ENCODE results near the gene MACROH2A2. TPM values are rescaled to one million over a fixed set of nuclear protein-coding genes. Genes with fewer than 3 reads are reported as not detected.
"Not testable (repeated sequence)": the region's sequence is repeated elsewhere in the genome, so short reads cannot be mapped to it uniquely, and the experiment has no call there.

The MACROH2A2 gene
- 4.7 TPM for total RNA-seq
- long read RNA-seq, transcript H2AFY2-201 (9 exons, 1,980 nt) = major isoform, 19 of 63 reads
- long read RNA-seq, partial matches to known transcripts = 5 of 63 reads
- long read RNA-seq, other reads (novel, unspliced or antisense) = 39 of 63 reads

DNA sequence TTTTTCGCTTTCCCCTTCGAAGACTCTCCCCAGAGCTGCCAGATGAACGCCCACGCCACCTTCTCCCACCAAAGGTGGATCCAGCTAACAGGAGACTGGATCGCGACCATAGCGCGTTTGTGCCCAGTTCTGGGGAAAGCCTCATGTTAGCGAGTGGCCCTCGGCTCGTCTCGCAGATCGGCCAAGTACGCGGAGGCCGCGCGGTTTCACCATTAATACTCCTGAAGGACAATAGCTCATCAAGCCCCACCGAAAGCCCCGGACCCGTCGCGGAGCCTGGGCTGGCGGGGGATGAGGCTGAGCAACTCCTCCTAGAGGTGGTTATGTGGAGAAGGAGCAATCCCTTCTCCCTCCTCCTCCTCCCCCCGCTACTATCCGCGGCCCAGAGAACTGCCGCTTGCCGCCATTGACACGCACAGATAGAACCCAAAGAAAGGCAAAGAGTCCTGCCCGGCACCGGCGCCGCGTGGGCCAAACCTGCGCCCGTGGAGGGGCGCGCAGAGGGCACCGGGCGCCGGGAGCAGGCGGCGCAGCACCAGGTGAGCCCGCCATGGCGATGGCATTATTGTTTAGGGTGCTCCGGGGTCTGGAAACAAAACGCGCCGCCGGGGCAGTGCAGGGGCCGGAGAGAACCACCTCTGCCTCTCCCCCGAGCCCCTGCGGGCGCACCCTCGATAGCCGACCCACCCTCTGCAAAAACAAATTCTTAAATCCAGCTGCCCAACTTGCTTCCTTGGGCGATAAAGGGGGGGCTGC lies at the start of gene MACROH2A2:
Gene MACROH2A2, plus strand, starts transcription at position 385 of the 756 bp plus-strand sequence. CDS start 22,813 bp downstream, outside the sequence.
- no peak for DNase-seq (ENCODE audit: low spot score)

- no peak for DNase-seq (ENCODE audit: low spot score)
Observed at GRCh38 chr10:70007116-70007820, 45.4 kb upstream of the MACROH2A2 start.

- no peak for DNase-seq (ENCODE audit: low spot score)
Observed at GRCh38 chr10:70031215-70031614, 21.4 kb upstream of the MACROH2A2 start.

- no peak for DNase-seq (ENCODE audit: low spot score)
Observed at GRCh38 chr10:70032667-70033289, 19.9 kb upstream of the MACROH2A2 start.

- no peak for DNase-seq (ENCODE audit: low spot score)
Observed at GRCh38 chr10:70034232-70034631, 18.4 kb upstream of the MACROH2A2 start.

- DNase-seq (ENCODE audit: low spot score) = no peak
Observed at GRCh38 chr10:70035531-70035930, 17.1 kb upstream of the MACROH2A2 start.

GRCh38 chr10:70038923-70039322 lies 13.7 kb upstream of the MACROH2A2 start:
- DNase-seq (ENCODE audit: low spot score) = no peak

DNA sequence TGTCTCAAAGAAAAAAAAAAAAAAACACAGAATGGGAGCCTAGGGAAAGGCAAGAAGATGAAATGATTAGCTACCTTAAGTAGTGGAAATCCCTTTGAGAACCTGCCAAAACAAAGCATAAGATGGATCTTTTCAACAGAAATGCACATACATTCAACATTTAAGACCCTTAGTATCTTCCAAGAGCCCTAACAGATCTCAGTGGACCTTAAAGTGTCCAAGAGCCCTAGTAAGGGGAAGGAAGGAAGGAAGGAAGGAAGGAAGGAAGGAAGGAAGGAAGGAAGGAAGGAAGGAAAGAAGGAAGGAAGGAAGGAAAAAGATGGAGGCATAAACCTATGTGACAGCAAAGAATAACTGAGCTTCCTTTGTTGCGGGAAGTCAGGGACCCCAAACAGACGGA lies 11.6 kb upstream of the MACROH2A2 start:
- DNase-seq (ENCODE audit: low spot score) = no peak

- not testable (repeated sequence) for DNase-seq (ENCODE audit: low spot score)
Observed at GRCh38 chr10:70041739-70042138, 10.9 kb upstream of the MACROH2A2 start.

- not testable (repeated sequence) for DNase-seq (ENCODE audit: low spot score)
Observed at GRCh38 chr10:70047066-70047465, 5.6 kb upstream of the MACROH2A2 start.

GRCh38 chr10:70048030-70048723 lies 4.5 kb upstream of the MACROH2A2 start:
- no peak for DNase-seq (ENCODE audit: low spot score)

DNA sequence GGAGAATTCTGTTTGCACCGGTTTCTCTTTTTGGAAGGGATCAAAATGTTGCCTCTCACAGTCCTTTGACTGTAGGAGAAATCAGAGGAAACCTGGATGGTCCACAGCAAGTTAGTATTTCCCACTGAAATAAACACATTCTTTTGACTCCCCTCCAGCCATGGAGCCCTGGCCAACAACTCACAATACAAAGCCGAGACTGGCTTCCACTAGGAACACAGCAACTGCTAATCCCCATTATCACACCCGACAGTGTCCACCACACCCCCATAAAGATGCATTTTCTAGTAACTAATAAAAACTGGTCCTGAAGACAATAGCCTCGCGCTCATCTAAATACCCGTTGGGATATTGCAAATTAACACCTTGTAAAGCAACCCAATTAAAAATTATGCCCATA lies 798 bp upstream of the MACROH2A2 start:
- DNase-seq (ENCODE audit: low spot score) = no peak

DNA sequence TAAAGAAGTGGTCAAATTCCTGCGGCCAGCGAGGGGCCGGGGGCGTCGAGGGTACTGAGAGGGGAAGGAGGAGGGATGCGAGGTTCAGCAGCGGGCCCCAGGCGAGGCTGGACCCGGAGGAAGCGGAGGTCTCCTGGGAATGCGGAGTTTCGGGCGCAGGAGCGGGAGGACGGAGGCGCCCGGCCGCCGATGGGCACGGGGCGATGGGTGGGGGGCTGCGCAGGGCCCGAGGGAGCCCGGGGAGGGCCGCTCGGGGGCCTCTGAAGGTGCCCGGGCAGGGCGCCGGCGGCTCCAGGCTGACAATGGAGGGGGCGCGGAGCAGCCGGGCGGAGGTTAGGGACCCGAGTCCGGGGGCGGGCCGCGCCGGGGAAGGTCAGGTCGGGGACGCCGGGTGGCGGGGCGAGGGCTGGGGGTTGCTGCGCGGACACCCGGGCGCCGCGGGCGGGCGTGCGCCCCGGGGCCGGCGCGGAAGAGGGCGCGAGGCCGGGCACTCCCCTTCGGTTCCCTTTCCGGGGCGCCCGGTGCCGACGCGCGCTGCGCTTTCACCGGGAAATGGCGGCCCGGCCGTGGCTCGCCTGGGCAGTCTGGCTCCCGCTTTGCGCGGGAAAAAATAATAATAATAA lies 683 bp downstream of the MACROH2A2 start:
- DNase-seq (ENCODE audit: low spot score) = no peak

DNA sequence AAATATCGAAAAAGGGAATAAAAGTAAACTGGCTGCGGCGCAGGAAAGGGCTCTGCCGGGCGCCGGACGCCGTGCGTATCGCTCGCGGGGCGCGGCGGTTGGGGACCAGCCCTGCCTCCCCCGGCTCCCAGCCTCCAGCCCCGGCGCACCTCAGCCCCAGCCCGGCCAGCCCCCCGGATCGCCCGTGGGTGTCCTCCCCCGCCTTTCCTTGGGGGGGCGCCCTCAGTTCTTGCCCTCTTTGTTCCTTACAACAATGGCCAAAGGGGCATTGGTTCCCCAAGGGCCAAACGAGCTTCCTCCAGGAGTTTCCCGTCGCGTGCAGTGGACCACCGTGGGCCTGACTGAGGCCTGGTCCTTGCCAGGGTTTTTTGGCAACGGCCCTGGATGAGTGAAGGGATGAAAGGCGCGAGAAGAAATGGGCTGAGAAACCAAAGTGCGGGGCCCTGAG lies 1.2 kb downstream of the MACROH2A2 start:
- no peak for DNase-seq (ENCODE audit: low spot score)

GRCh38 chr10:70054902-70055301 lies 2.3 kb downstream of the MACROH2A2 start:
- DNase-seq (ENCODE audit: low spot score) = no peak

GRCh38 chr10:70055550-70055949 lies 2.9 kb downstream of the MACROH2A2 start:
- no peak for DNase-seq (ENCODE audit: low spot score)

DNA sequence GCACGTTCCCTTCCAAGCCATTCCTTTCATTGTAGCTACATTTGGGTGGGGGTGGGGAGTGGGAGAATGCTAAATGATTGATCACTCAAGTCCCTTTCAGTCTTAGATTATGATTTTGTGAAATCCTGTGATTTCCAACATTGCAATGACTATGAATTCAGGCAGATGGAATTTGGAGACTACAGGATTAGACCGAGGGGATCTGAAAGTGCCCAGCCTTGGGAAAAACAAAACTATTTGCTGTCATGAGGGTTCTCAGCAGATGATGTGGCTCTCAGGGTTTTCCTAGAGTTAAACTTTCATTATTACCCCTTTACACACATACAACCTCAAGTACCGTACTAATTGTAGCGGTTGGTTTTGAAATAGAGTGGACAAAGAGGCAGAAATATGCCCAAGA lies 4.7 kb downstream of the MACROH2A2 start:
- no peak for DNase-seq (ENCODE audit: low spot score)

GRCh38 chr10:70060389-70060788 lies 7.7 kb downstream of the MACROH2A2 start:
- no peak for DNase-seq (ENCODE audit: low spot score)

- no peak for DNase-seq (ENCODE audit: low spot score)
Observed at GRCh38 chr10:70063418-70064098, 10.9 kb downstream of the MACROH2A2 start.

DNA sequence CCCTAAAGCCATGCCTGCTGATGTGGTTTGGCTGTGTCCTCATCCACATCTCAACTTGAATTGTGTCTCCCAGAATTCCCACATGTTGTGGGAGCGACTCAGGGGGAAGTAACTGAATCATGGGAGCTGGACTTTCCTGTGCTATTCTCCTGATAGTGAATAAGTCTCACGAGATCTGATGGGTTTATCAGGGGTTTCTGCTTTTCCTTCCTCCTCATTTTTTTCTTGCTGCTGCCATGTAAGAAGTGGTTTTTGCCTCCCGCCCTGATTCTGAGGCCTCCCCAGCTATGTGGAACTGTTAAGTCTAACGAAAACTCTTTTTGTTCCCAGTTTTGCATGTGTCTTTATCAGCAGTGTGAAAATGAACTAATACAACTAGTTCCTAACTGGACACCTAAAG lies 11.8 kb downstream of the MACROH2A2 start:
- DNase-seq (ENCODE audit: low spot score) = no peak

Data from mesenteric fat pad (tissue), 1 donor.